VCaP (cell line): ENCODE measurements around the gene C8A.

Source experiments
- H3K27ac ChIP-seq: fragments of 450-650 bp; 2 replicates; pipeline ENCODE4 v1.5.1; 2017
- CTCF ChIP-seq: fragments of 450-650 bp; conservative IDR thresholded peaks from 2 replicates; pipeline ENCODE4 v1.5.1; 2017; ENCODE audit warnings: mild to moderate bottlenecking, moderate library complexity

Gene C8A

GRCh38 chr1:56850922-56851321 lies 3.7 kb upstream of the C8A start:
- H3K27ac ChIP-seq = no peak overlapping the region
- no peak for TF ChIP-seq CTCF

- H3K27ac ChIP-seq = no peak overlapping the region
- TF ChIP-seq CTCF = no peak
These were observed 2.1 kb upstream of the C8A start for GRCh38 chr1:56852476-56852875.

- no peak overlapping the region for H3K27ac ChIP-seq
- no peak for TF ChIP-seq CTCF
These were observed 593 bp downstream of the C8A start for GRCh38 chr1:56855190-56855589.

GRCh38 chr1:56856186-56856585 lies 1.6 kb downstream of the C8A start:
- no peak overlapping the region for H3K27ac ChIP-seq

GRCh38 chr1:56859287-56859686 lies 4.7 kb downstream of the C8A start:
- H3K27ac ChIP-seq = no peak overlapping the region
- TF ChIP-seq CTCF = no peak

More at GRCh38 chr1:56856186-56856585, 1.6 kb downstream of the C8A start:
- TF ChIP-seq CTCF = no peak

- no peak for TF ChIP-seq CTCF
- no peak overlapping the region for H3K27ac ChIP-seq
These were observed 8.8 kb downstream of the C8A start for GRCh38 chr1:56863265-56863992.

- TF ChIP-seq CTCF = no peak
- no peak overlapping the region for H3K27ac ChIP-seq
These were observed 9.8 kb downstream of the C8A start for GRCh38 chr1:56864430-56864829.
